Hepatocyte (in vitro differentiated cells): ENCODE data around the gene ACACA. TPM values are rescaled to one million over a fixed set of nuclear protein-coding genes. Genes with fewer than 3 reads are reported as not detected.

ENCODE experiments used
- DNase-seq: peaks from one replicate; pipeline ENCODE4 v3.0.0-alpha.2; 2016; ENCODE audit warnings: low spot score
- H2AFZ ChIP-seq: fragments of 200-600 bp; sonication (generic); 2 replicates; pipeline ENCODE4 v1.6.0; 2016; ENCODE audit warnings: antibody characterized with exemption, mild to moderate bottlenecking
- H3K27ac ChIP-seq: fragments of 200-600 bp; sonication (generic); 2 replicates; pipeline ENCODE4 v1.5.1; 2016; ENCODE audit warnings: mild to moderate bottlenecking
- H3K27me3 ChIP-seq: fragments of 200-600 bp; sonication (generic); 2 replicates; pipeline ENCODE4 v1.6.1; 2016
- H3K36me3 ChIP-seq: fragments of 200-600 bp; sonication (generic); replicated peaks from 2 replicates; pipeline ENCODE4 v1.5.1; 2016; ENCODE audit warnings: low read depth; ENCODE audit not compliant: insufficient read depth
- H3K4me1 ChIP-seq: fragments of 200-600 bp; sonication (generic); 2 replicates; pipeline ENCODE4 v1.5.1; 2016; ENCODE audit warnings: mild to moderate bottlenecking, moderate library complexity; ENCODE audit not compliant: insufficient read depth
- H3K4me2 ChIP-seq: fragments of 200-600 bp; sonication (generic); 2 replicates; pipeline ENCODE4 v1.6.0; 2016
- H3K4me3 ChIP-seq: fragments of 200-600 bp; sonication (generic); 2 replicates; pipeline ENCODE4 v1.5.1; 2016; ENCODE audit warnings: mild to moderate bottlenecking
- H3K79me2 ChIP-seq: fragments of 200-600 bp; sonication (generic); 2 replicates; pipeline ENCODE4 v1.6.0; 2017; ENCODE audit warnings: mild to moderate bottlenecking
- H3K9me2 ChIP-seq: fragments of 200-600 bp; sonication (generic); replicated peaks from 2 replicates; pipeline ENCODE4 v1.6.0; 2017; ENCODE audit warnings: mild to moderate bottlenecking; ENCODE audit not compliant: insufficient read depth
- H3K9me3 ChIP-seq: fragments of 200-600 bp; sonication (generic); 2 replicates; pipeline ENCODE4 v1.5.1; 2016; ENCODE audit warnings: low read depth, mild to moderate bottlenecking
- H4K20me1 ChIP-seq: fragments of 200-600 bp; sonication (generic); 2 replicates; pipeline ENCODE4 v1.6.0; 2016; ENCODE audit warnings: mild to moderate bottlenecking; ENCODE audit not compliant: insufficient read depth, poor library complexity, severe bottlenecking
- EZH2 ChIP-seq: fragments of 200-600 bp; sonication (generic); IDR thresholded peaks from 2 replicates; pipeline ENCODE4 v1.6.1; 2016; ENCODE audit warnings: antibody characterized with exemption, mild to moderate bottlenecking, borderline replicate concordance
- EZH2phosphoT487 ChIP-seq: fragments of 200-600 bp; sonication (generic); IDR thresholded peaks from one replicate; pipeline ENCODE4 v1.6.1; 2018; ENCODE audit warnings: antibody characterized with exemption, mild to moderate bottlenecking, low read depth, moderate library complexity; ENCODE audit not compliant: unreplicated experiment, severe bottlenecking
- WGBS: methylation state at CpG from one replicate; pipeline ENCODE4 v1.1.6; 2016; ENCODE audit warnings: low lambda C conversion rate; ENCODE audit errors: missing lambda C conversion rate; 5-methylcytosine and 5-hydroxymethylcytosine counted together
- polyA plus RNA-seq: library from polyadenylated mRNA; unstranded; fragments of >200 nt; fragmentation: Nextera tagmentation; extraction: Ambion mirVana; gene quantifications from 2 replicates; pipeline ENCODE4 v1.2.1, GENCODE V29; 2016
- total RNA-seq: library from RNA; depleted of rRNA; stranded (reverse); fragments of >200 nt; gene quantifications from 2 replicates; pipeline ENCODE4 v1.2.3, GENCODE V29; 2014
- TF ChIP-seq, protein P1 (sequence below): fragments of 200-600 bp; sonication (generic); IDR thresholded peaks from 2 replicates; pipeline ENCODE4 v1.5.1; 2016; ENCODE audit warnings: antibody characterized with exemption, mild to moderate bottlenecking; ENCODE audit not compliant: poor library complexity

ACACA gene
- total and polyA plus RNA-seq, 2 experiments from 2014 or later, result 37.4 to 53.8 TPM

DNA sequence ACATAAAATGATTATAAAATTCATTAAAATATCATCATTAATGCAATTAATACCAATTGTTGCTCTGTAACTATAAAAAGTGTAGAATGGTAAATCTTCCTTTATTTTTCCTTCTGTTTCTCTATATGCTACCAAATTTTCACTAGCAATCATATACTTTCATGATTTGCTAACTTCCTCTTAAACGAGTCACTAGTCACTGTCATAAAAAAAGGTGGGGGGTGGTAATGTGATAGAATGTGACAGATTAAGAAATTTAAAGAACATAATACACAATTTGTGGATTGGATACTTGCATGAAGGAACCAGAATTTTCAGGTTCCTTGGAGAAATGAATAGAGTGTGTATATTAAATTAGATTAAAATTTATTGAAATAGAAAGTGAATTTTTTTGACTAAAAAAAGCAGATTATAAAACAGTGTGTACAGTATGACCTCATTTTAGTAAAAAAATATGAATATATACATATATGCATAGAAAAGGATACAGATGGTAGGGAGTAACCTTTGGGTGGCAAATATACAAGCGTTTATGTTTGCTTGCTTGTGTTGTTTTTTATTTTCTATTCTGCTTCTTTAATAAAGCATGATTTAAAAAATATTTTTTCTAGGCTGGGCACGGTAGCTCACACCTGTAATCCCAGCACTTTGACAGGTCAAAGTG is 87.6 kb downstream of the ACACA start:
- Histone ChIP-seq H3K4me1 (no peaks in the 10 kb centered on the region), H3K79me2 (peaks cover 37% of the 10 kb centered on the region), H3K27me3 (no peaks in the 10 kb centered on the region), H2AFZ (no peak overlapping the region), H3K4me3 (no peak overlapping the region), H3K27ac (no peak overlapping the region), H3K9me2 (no peaks in the 10 kb centered on the region), H4K20me1 (no peaks in the 10 kb centered on the region), H3K4me2 (no peak overlapping the region), H3K36me3 (no peaks in the 10 kb centered on the region), H3K9me3 (no peaks in the 10 kb centered on the region)
- TF ChIP-seq, protein P1, sequence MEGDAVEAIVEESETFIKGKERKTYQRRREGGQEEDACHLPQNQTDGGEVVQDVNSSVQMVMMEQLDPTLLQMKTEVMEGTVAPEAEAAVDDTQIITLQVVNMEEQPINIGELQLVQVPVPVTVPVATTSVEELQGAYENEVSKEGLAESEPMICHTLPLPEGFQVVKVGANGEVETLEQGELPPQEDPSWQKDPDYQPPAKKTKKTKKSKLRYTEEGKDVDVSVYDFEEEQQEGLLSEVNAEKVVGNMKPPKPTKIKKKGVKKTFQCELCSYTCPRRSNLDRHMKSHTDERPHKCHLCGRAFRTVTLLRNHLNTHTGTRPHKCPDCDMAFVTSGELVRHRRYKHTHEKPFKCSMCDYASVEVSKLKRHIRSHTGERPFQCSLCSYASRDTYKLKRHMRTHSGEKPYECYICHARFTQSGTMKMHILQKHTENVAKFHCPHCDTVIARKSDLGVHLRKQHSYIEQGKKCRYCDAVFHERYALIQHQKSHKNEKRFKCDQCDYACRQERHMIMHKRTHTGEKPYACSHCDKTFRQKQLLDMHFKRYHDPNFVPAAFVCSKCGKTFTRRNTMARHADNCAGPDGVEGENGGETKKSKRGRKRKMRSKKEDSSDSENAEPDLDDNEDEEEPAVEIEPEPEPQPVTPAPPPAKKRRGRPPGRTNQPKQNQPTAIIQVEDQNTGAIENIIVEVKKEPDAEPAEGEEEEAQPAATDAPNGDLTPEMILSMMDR, result no peak
- TF ChIP-seq EZH2, result no peak
- TF ChIP-seq EZH2phosphoT487, result no peak
- no peak for DNase-seq
- WGBS, result 89% methylated on average over 3 of the region's 3 CpGs

- TF ChIP-seq EZH2phosphoT487 (no peak), EZH2 (no peak)
- TF ChIP-seq, protein P1, result no peak
These were observed 88.8 kb downstream of the ACACA start for GRCh38 chr17:37317867-37318266.

DNA sequence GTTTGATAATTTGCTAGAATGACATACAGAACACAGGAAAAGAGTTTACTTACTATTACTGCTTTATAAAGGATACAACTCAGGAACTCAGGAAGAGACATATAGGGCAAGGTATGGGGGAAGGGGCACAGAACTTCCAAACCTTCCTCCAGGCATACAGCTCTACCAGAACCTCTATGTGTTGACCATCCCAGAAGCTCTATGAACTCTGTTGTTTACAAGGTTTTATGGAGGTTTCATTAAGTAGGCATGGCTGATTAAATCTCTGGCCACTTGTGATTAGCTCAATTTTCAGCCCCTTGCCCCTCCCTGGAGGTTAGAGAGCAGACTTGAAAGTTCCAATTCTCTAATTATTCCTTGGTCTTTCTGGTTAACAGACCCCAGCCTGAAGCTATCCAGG is 91.0 kb downstream of the ACACA start:
- Histone ChIP-seq H3K79me2 (peaks cover 32% of the 10 kb centered on the region), H3K4me1 (no peaks in the 10 kb centered on the region), H3K27me3 (no peaks in the 10 kb centered on the region), H2AFZ (no peak overlapping the region), H3K4me2 (no peak overlapping the region), H3K36me3 (no peaks in the 10 kb centered on the region), H3K27ac (no peak overlapping the region), H3K9me3 (no peaks in the 10 kb centered on the region), H3K4me3 (no peak overlapping the region), H4K20me1 (no peaks in the 10 kb centered on the region), H3K9me2 (no peaks in the 10 kb centered on the region)
- no peak for DNase-seq
- TF ChIP-seq EZH2, result no peak
- no peak for TF ChIP-seq EZH2phosphoT487
- TF ChIP-seq, protein P1, result no peak

More at GRCh38 chr17:37317867-37318266, 88.8 kb downstream of the ACACA start:
- Histone ChIP-seq H4K20me1 (no peaks in the 10 kb centered on the region), H3K79me2 (peaks cover 37% of the 10 kb centered on the region), H3K27ac (no peak overlapping the region), H3K27me3 (no peaks in the 10 kb centered on the region), H3K36me3 (no peaks in the 10 kb centered on the region), H3K4me2 (no peak overlapping the region), H3K9me2 (no peaks in the 10 kb centered on the region), H3K4me1 (no peaks in the 10 kb centered on the region), H2AFZ (no peak overlapping the region), H3K9me3 (no peaks in the 10 kb centered on the region), H3K4me3 (no peak overlapping the region)
- no peak for DNase-seq
